GM12874 (cell line): ENCODE data around the gene PPP4C.
A peak's percentile ranks its signal among the peaks of the same experiment; 100 is the strongest.

Source experiments
- CTCF ChIP-seq: IDR thresholded peaks from 2 replicates; pipeline ENCODE4 v1.5.1; 2011; ENCODE audit warnings: low read depth, mild to moderate bottlenecking, control low read depth, low read length, moderate library complexity; ENCODE audit not compliant: insufficient read depth

The PPP4C gene

GRCh38 chr16:30049871-30050270 is 25.9 kb upstream of the PPP4C start:
- no peak for TF ChIP-seq CTCF

- no peak for TF ChIP-seq CTCF
Observed at GRCh38 chr16:30051518-30051917, 24.3 kb upstream of the PPP4C start.

- no peak for TF ChIP-seq CTCF
Observed at GRCh38 chr16:30052671-30053372, 23.0 kb upstream of the PPP4C start.

- TF ChIP-seq CTCF, result no peak
Observed at GRCh38 chr16:30053376-30054015, 22.3 kb upstream of the PPP4C start.

- no peak for TF ChIP-seq CTCF
Observed at GRCh38 chr16:30054451-30054850, 21.3 kb upstream of the PPP4C start.

GRCh38 chr16:30054959-30055553 is 20.7 kb upstream of the PPP4C start:
- peak; percentile 87 for TF ChIP-seq CTCF

- TF ChIP-seq CTCF, result no peak
Observed at GRCh38 chr16:30060346-30060745, 15.4 kb upstream of the PPP4C start.
